H1 (cell line): ENCODE measurements around the gene CEP85. TPM values are rescaled to one million over a fixed set of nuclear protein-coding genes. Genes with fewer than 3 reads are reported as not detected.

Source experiments
- polyA plus RNA-seq, 7 experiments: library from polyadenylated mRNA; depleted of rRNA in 3 of 7; stranded (reverse) in 5 of 7; unstranded in 2 of 7; fragments of >200 nt in 5 of 7; fragments of 200-250 nt in 2 of 7; gene quantifications; 1 replicate in 5 of 7; 2 replicates in 1 of 7; 4 replicates in 1 of 7; pipeline versions ENCODE4 v1.2.1 to v1.2.3, GENCODE V29; 2011 to 2013; ENCODE audit warnings: missing spikeins in 2 of 7, mixed read lengths in 2 of 7
- total RNA-seq: library from RNA; stranded (reverse); fragmentation: NEBNext Ultra II Directional; extraction: Animal tissue kit (Norgen Biotek cat#: 25700); gene quantifications from 2 replicates; pipeline ENCODE4 v1.2.1, GENCODE V29; 2021

The CEP85 gene
- total and polyA plus RNA-seq, 2 of the 8 experiments (the other 6 are each of a cell fraction or from before 2014, with no cell fraction given), result 40.4 to 43.7 TPM

Other genes starting within 250 kb of the CEP85 start
- gene PAFAH2, start 236.1 kb upstream of the CEP85 start, total RNA-seq, result 7.6 and 9.3 TPM in 2 replicates
- 7.7 and 15.6 TPM in 2 replicates for gene PAFAH2, start 236.1 kb upstream of the CEP85 start, polyA plus RNA-seq (2011; rRNA removed)
- gene EXTL1, start 212.4 kb upstream of the CEP85 start, total RNA-seq, result 1.2 and 1.3 TPM in 2 replicates
- gene EXTL1, start 212.4 kb upstream of the CEP85 start, polyA plus RNA-seq (2011; rRNA removed), result 0.89 and 2.0 TPM in 2 replicates
- gene SLC30A2, start 188.1 kb upstream of the CEP85 start, total RNA-seq, result 0.19 TPM in 1 of 2 replicates, not detected in the other
- gene SLC30A2, start 188.1 kb upstream of the CEP85 start, polyA plus RNA-seq (2011; rRNA removed), result 0.76 and 0.78 TPM in 2 replicates
- not detected in 2 replicates for gene TRIM63, start 166.6 kb upstream of the CEP85 start, total RNA-seq
- gene TRIM63, start 166.6 kb upstream of the CEP85 start, polyA plus RNA-seq (2011; rRNA removed), result not detected in 2 replicates
- gene PDIK1L, start 122.4 kb upstream of the CEP85 start, total RNA-seq, result 4.5 and 5.2 TPM in 2 replicates
- 0.83 and 0.95 TPM in 2 replicates for gene PDIK1L, start 122.4 kb upstream of the CEP85 start, polyA plus RNA-seq (2011; rRNA removed)
- 0.46 and 0.48 TPM in 2 replicates for gene FAM110D, start 75.1 kb upstream of the CEP85 start, total RNA-seq
- 0.20 and 0.21 TPM in 2 replicates for gene FAM110D, start 75.1 kb upstream of the CEP85 start, polyA plus RNA-seq (2011; rRNA removed)
- not detected in 2 replicates for gene C1orf232, start 65.2 kb upstream of the CEP85 start, total RNA-seq
- gene C1orf232, start 65.2 kb upstream of the CEP85 start, polyA plus RNA-seq (2011; rRNA removed), result not detected in 2 replicates
- gene ZNF593, start 64.3 kb upstream of the CEP85 start, total RNA-seq, result 38.2 and 40.2 TPM in 2 replicates
- gene ZNF593, start 64.3 kb upstream of the CEP85 start, polyA plus RNA-seq (2011; rRNA removed), result 68.0 and 112 TPM in 2 replicates
- not detected in 2 replicates for gene ZNF593OS, start 62.4 kb upstream of the CEP85 start, total RNA-seq
- not detected in 2 replicates for gene ZNF593OS, start 62.4 kb upstream of the CEP85 start, polyA plus RNA-seq (2011; rRNA removed)
- 13.0 and 14.5 TPM in 2 replicates for gene CNKSR1, start 56.7 kb upstream of the CEP85 start, total RNA-seq
- gene CNKSR1, start 56.7 kb upstream of the CEP85 start, polyA plus RNA-seq (2011; rRNA removed), result 13.9 and 20.9 TPM in 2 replicates
- gene CATSPER4, start 43.6 kb upstream of the CEP85 start, total RNA-seq, result 0.65 and 0.90 TPM in 2 replicates
- gene CATSPER4, start 43.6 kb upstream of the CEP85 start, polyA plus RNA-seq (2011; rRNA removed), result 0.83 TPM in 2 replicates
- gene SH3BGRL3, start 45.9 kb downstream of the CEP85 start, total RNA-seq, result 77.8 and 84.4 TPM in 2 replicates
- 107 and 120 TPM in 2 replicates for gene SH3BGRL3, start 45.9 kb downstream of the CEP85 start, polyA plus RNA-seq (2011; rRNA removed)
- 6.1 and 6.3 TPM in 2 replicates for gene UBXN11, start 72.4 kb downstream of the CEP85 start, total RNA-seq
- gene UBXN11, start 72.4 kb downstream of the CEP85 start, polyA plus RNA-seq (2011; rRNA removed), result 10.4 and 14.8 TPM in 2 replicates
- gene CD52, start 83.8 kb downstream of the CEP85 start, total RNA-seq, result 2.4 TPM in 1 of 2 replicates, not detected in the other
- 2.7 and 3.1 TPM in 2 replicates for gene CD52, start 83.8 kb downstream of the CEP85 start, polyA plus RNA-seq (2011; rRNA removed)
- gene CRYBG2, start 119.9 kb downstream of the CEP85 start, total RNA-seq, result 17.0 and 22.2 TPM in 2 replicates
- 14.2 and 22.1 TPM in 2 replicates for gene CRYBG2, start 119.9 kb downstream of the CEP85 start, polyA plus RNA-seq (2011; rRNA removed)
- not detected in 2 replicates for gene ZNF683, start 138.6 kb downstream of the CEP85 start, total RNA-seq
- not detected in 2 replicates for gene ZNF683, start 138.6 kb downstream of the CEP85 start, polyA plus RNA-seq (2011; rRNA removed)
- 1,467 and 1,486 TPM in 2 replicates for gene LIN28A, start 176.6 kb downstream of the CEP85 start, total RNA-seq
- gene LIN28A, start 176.6 kb downstream of the CEP85 start, polyA plus RNA-seq (2011; rRNA removed), result 313 and 403 TPM in 2 replicates
- 44.6 and 48.0 TPM in 2 replicates for gene DHDDS, start 198.1 kb downstream of the CEP85 start, total RNA-seq
- gene DHDDS, start 198.1 kb downstream of the CEP85 start, polyA plus RNA-seq (2011; rRNA removed), result 28.3 and 30.1 TPM in 2 replicates
- 452 and 453 TPM in 2 replicates for gene HMGN2, start 238.2 kb downstream of the CEP85 start, total RNA-seq
- gene HMGN2, start 238.2 kb downstream of the CEP85 start, polyA plus RNA-seq (2011; rRNA removed), result 144 and 254 TPM in 2 replicates